Astrocyte (in vitro differentiated cells and primary cell): ENCODE data around the gene PDIA2.

Experiments used
- CTCF ChIP-seq: IDR thresholded peaks from 2 replicates; pipeline ENCODE4 v1.5.1; 2011; ENCODE audit warnings: low read depth, mild to moderate bottlenecking, inconsistent platforms, low read length, moderate library complexity; ENCODE audit not compliant: insufficient read depth
- EZH2 ChIP-seq: IDR thresholded peaks from 2 replicates; pipeline ENCODE4 v1.6.1; 2012; ENCODE audit warnings: mild to moderate bottlenecking, low read length, inconsistent platforms; ENCODE audit not compliant: insufficient read depth

GRCh38 chr16:262121-262745 is 20.7 kb upstream of the PDIA2 start:
- no peak for TF ChIP-seq CTCF
- TF ChIP-seq EZH2, result no peak
